ENCODE results near the gene RNF135. TPM values are rescaled to one million over a fixed set of nuclear protein-coding genes. Genes with fewer than 3 reads are reported as not detected.
"Not testable (repeated sequence)": the region's sequence is repeated elsewhere in the genome, so short reads cannot be mapped to it uniquely, and the experiment has no call there.

RNF135 gene
- total RNA-seq, 4 donors from 2014 or later, result 18.4 to 31.4 (median 24.5) TPM

DNA sequence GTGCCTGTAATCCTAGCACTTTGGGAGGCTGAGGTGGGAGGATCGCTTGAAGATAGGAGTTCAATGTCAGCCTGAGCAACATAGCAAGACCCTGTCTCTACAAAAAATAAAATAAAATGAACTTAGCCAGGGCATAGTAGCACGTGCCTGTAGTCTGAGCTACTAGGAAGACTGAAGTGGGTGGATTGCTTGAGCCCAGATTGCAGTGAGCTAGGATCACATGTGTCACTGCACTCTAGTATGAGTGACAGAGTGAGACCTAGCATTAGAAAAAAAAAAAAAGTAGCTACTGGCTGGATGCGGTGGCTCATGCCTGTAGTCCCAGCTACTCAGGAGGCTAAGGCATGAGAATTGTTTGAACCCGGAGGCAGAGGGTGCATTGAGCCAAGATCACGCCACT, 43.1 kb upstream of the RNF135 start:
- H3K4me3 ChIP-seq, result no peak overlapping the region
- no peak for DNase-seq
- peaks cover 0 to 1% of the 10 kb centered on the region in 2 donors for H3K27me3 ChIP-seq
- peaks cover 0 to under 1% (median under 1%) of the 10 kb centered on the region in 4 donors for H3K4me1 ChIP-seq
- H3K36me3 ChIP-seq, result no peaks in the 10 kb centered on the region
- no peaks in the 10 kb centered on the region for H3K9me3 ChIP-seq
- TF ChIP-seq, protein P1, sequence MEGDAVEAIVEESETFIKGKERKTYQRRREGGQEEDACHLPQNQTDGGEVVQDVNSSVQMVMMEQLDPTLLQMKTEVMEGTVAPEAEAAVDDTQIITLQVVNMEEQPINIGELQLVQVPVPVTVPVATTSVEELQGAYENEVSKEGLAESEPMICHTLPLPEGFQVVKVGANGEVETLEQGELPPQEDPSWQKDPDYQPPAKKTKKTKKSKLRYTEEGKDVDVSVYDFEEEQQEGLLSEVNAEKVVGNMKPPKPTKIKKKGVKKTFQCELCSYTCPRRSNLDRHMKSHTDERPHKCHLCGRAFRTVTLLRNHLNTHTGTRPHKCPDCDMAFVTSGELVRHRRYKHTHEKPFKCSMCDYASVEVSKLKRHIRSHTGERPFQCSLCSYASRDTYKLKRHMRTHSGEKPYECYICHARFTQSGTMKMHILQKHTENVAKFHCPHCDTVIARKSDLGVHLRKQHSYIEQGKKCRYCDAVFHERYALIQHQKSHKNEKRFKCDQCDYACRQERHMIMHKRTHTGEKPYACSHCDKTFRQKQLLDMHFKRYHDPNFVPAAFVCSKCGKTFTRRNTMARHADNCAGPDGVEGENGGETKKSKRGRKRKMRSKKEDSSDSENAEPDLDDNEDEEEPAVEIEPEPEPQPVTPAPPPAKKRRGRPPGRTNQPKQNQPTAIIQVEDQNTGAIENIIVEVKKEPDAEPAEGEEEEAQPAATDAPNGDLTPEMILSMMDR (IDR thresholded peaks at IDR 0.05), result no peak
- no peak for TF ChIP-seq POLR2A (IDR thresholded peaks at IDR 0.05)
- H3K27ac ChIP-seq, result no peak overlapping the region

GRCh38 chr17:30928584-30928983, 42.3 kb upstream of the RNF135 start:
- Histone ChIP-seq H3K9me3 (no peaks in the 10 kb centered on the region), H3K36me3 (no peaks in the 10 kb centered on the region), H3K27ac (no peak overlapping the region), H3K4me1 (no peaks in the 10 kb centered on the region), H3K4me3 (no peak overlapping the region), H3K27me3 (no peaks in the 10 kb centered on the region)
- no peak for DNase-seq
- TF ChIP-seq POLR2A (IDR thresholded peaks at IDR 0.05), result no peak
- TF ChIP-seq, protein P1 (IDR thresholded peaks at IDR 0.05), result no peak

GRCh38 chr17:30929081-30929633, 41.7 kb upstream of the RNF135 start:
- no peak overlapping the region for H3K27ac ChIP-seq
- no peak for DNase-seq
- H3K36me3 ChIP-seq, result no peaks in the 10 kb centered on the region
- TF ChIP-seq POLR2A (IDR thresholded peaks at IDR 0.05), result no peak
- TF ChIP-seq, protein P1 (IDR thresholded peaks at IDR 0.05), result no peak
- no peaks in the 10 kb centered on the region for H3K27me3 ChIP-seq
- H3K9me3 ChIP-seq, result no peaks in the 10 kb centered on the region
- no peak overlapping the region for H3K4me3 ChIP-seq
- H3K4me1 ChIP-seq, result no peaks in the 10 kb centered on the region

GRCh38 chr17:30929861-30930260, 41.0 kb upstream of the RNF135 start:
- H3K4me3 ChIP-seq, DNase-seq, H3K27me3 ChIP-seq, H3K4me1 ChIP-seq, H3K27ac ChIP-seq, H3K9me3 ChIP-seq, H3K36me3 ChIP-seq: not testable (repeated sequence)

GRCh38 chr17:30930495-30930894, 40.3 kb upstream of the RNF135 start:
- H3K27me3 ChIP-seq, result no peaks in the 10 kb centered on the region
- H3K4me3 ChIP-seq, result no peak overlapping the region
- H3K27ac ChIP-seq, result no peak overlapping the region
- DNase-seq, result no peak
- TF ChIP-seq POLR2A (IDR thresholded peaks at IDR 0.05), result no peak
- TF ChIP-seq, protein P1 (IDR thresholded peaks at IDR 0.05), result no peak
- H3K36me3 ChIP-seq, result no peaks in the 10 kb centered on the region
- no peaks in the 10 kb centered on the region for H3K9me3 ChIP-seq
- no peaks in the 10 kb centered on the region for H3K4me1 ChIP-seq

- not testable (repeated sequence) for H3K4me3 ChIP-seq, H3K27me3 ChIP-seq, H3K36me3 ChIP-seq, H3K4me1 ChIP-seq, DNase-seq, H3K9me3 ChIP-seq, H3K27ac ChIP-seq
These were observed 39.3 kb upstream of the RNF135 start for GRCh38 chr17:30931582-30931981.

GRCh38 chr17:30933966-30934365, 36.9 kb upstream of the RNF135 start:
- H3K9me3 ChIP-seq, result no peaks in the 10 kb centered on the region
- H3K4me1 ChIP-seq, result no peaks in the 10 kb centered on the region
- TF ChIP-seq, protein P1 (IDR thresholded peaks at IDR 0.05), result no peak
- no peak for TF ChIP-seq POLR2A (IDR thresholded peaks at IDR 0.05)
- H3K27me3 ChIP-seq, result no peaks in the 10 kb centered on the region
- no peaks in the 10 kb centered on the region for H3K36me3 ChIP-seq
- no peak for DNase-seq
- no peak overlapping the region for H3K4me3 ChIP-seq
- no peak overlapping the region for H3K27ac ChIP-seq

All from Peyer's patch (tissue), 4 donors.